Measurements from ENCODE around the gene ZNF212.

DNA sequence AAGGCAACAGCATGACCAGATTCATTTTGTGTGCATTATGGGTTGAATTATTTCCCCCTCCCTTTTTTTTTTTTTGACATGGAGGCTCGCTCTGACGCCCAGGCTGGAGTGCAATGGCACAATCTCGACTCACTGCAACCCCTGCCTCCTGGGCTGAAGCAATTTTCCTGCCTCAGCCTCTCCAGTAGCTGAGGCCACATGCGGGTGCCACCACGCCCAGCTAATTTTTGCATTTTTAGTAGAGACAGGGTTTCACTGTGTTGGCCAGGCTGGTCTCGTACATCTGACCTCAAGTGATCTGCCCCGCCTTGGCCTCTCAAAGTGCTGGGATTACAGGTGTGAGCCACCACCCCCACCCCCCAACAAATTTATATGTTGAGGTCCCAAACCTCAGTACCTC, 64.6 kb downstream of the ZNF212 start:
- TF ChIP-seq, protein P1, sequence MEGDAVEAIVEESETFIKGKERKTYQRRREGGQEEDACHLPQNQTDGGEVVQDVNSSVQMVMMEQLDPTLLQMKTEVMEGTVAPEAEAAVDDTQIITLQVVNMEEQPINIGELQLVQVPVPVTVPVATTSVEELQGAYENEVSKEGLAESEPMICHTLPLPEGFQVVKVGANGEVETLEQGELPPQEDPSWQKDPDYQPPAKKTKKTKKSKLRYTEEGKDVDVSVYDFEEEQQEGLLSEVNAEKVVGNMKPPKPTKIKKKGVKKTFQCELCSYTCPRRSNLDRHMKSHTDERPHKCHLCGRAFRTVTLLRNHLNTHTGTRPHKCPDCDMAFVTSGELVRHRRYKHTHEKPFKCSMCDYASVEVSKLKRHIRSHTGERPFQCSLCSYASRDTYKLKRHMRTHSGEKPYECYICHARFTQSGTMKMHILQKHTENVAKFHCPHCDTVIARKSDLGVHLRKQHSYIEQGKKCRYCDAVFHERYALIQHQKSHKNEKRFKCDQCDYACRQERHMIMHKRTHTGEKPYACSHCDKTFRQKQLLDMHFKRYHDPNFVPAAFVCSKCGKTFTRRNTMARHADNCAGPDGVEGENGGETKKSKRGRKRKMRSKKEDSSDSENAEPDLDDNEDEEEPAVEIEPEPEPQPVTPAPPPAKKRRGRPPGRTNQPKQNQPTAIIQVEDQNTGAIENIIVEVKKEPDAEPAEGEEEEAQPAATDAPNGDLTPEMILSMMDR (IDR thresholded peaks at IDR 0.05): no peak
- TF ChIP-seq POLR2AphosphoS5 (IDR thresholded peaks at IDR 0.05): no peak
